ENCODE data around the gene LMTK3.

The LMTK3 gene

DNA sequence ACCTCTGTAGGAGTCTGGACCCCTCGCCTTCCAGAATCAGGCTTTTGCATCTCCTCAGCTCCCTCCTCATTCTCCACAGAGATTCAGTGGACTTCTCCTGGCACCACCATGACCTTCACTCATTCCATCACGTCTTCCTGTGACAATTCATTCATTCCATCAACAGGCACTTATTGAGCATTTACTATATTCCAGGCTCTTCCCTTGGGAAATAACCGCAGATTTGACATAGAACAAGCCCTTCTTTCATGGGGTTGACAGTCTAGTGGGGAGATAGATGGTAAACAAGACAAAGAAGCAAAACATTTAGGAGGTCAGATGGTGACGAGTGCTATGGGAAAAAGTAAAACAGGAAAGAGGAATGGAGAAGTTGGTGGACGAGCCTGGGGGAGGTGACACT, 37.7 kb upstream of the LMTK3 start:
- H3K4me1 ChIP-seq: no peaks in the 10 kb centered on the region
- DNase-seq: no peak
- no peak for TF ChIP-seq CTCF (IDR thresholded peaks at IDR 0.05; ENCODE audit: low read depth, low read length)
- no peaks in the 10 kb centered on the region for H3K9me3 ChIP-seq
- no peaks in the 10 kb centered on the region for H3K36me3 ChIP-seq
- H3K4me3 ChIP-seq (ENCODE audit: low read depth, low read length): no peak overlapping the region
- peaks cover 11% of the 10 kb centered on the region for H3K27me3 ChIP-seq

DNA sequence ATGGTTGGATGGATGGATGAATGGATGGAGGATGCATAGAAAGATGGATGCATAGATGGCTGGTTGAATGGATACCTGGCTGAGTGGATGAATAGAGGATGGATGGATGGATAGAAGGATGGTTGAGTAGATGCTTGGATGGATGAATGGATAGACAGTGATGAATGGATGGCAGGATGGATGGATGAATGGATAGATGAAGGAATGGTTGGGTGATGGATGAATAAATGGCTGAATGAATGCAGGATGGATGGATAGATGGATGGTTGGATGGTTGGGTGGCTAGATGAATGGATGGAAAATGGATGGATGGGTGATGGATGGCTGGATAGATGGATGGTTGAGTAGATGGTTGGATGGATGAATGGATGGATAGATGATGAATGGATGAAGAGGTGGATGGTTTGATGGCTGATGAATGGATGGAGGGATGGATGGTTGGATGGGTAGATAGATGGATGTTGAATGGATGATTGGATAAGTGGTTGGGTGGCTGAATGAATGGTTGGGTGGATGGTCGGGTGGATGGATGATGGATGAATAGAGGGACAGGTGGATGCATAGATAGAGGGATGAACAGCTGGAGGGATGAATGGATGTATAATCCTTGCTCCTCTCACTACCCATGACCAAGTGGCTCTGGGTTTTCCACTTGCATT, 36.7 kb upstream of the LMTK3 start:
- Histone ChIP-seq H3K4me3 (ENCODE audit: low read depth, low read length) (no peak overlapping the region), H3K9me3 (no peaks in the 10 kb centered on the region), H3K36me3 (no peaks in the 10 kb centered on the region), H3K4me1 (no peaks in the 10 kb centered on the region), H3K27me3 (peaks cover 11% of the 10 kb centered on the region)
- no peak for TF ChIP-seq CTCF (IDR thresholded peaks at IDR 0.05; ENCODE audit: low read depth, low read length)
- DNase-seq: no peak

DNA sequence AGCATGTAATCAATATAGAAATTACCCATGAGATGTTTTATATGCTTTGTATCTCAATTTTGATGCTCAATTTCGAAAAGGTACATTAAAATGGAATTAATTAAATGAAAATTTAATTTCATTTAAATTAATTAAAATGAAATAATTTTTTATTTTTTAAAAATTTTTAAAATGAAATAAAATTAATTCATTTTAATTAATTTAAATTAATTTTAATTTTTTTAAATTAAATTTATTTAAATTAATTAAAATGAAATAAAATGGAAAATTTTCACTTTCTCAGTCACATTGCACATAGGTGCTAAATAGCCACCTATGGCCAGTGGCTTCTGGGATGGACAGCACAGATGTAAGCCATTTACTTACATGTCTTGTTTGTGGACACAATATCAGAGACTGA, 36.1 kb upstream of the LMTK3 start:
- Histone ChIP-seq H3K4me1 (no peaks in the 10 kb centered on the region), H3K4me3 (ENCODE audit: low read depth, low read length) (no peak overlapping the region), H3K27me3 (peaks cover 11% of the 10 kb centered on the region), H3K9me3 (no peaks in the 10 kb centered on the region), H3K36me3 (no peaks in the 10 kb centered on the region)
- DNase-seq: no peak
- no peak for TF ChIP-seq CTCF (IDR thresholded peaks at IDR 0.05; ENCODE audit: low read depth, low read length)

DNA sequence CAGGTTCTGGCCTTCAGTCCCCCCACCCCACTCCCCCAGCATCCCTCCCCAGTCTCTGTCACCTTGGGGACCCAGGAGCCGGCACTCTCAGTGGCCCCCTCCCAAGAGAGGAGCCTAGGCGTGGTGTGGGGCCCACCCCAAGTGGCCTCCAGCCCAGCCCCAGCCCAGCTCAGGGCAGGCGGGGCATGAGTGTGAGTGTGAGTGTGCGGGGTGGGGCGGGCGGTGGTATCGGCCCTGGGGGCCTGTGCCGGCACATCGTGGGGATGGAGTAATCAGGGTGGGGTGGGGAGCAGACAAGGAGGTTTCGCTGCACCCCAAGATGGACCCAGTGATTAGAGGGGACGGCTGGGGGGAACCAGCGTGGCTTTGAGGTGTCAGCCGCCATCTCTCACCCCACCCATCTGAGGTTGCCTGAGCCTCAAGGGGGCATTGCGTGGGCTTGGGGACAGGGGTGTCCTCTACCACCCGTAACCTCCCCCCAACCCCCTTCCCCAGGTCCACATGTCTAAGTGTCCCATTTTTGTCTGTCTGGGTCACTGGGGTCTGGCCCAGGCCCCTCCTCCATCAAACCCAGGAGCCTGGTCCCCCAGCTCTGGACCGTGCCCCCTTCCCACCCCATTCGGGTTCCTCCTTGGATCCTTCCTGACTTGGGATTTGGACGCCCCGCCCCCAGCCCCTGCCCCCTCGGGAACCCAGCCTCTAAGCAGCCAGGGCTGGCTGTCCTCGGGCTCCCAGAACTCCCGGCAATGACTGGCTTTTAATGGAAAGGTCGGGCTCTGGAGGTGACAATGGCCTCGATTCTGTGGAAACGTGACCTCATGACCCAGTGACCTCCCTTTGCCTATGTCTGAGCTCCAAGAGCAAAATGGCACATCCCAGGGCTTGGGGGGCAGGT, 33.5 kb upstream of the LMTK3 start:
- Histone ChIP-seq H3K27me3 (peaks cover 5% of the 10 kb centered on the region; the same call in 1 of the 2 replicates), H3K9me3 (no peaks in the 10 kb centered on the region), H3K4me1 (no peaks in the 10 kb centered on the region), H3K36me3 (no peaks in the 10 kb centered on the region), H3K4me3 (ENCODE audit: low read depth, low read length) (no peak overlapping the region)
- no peak for DNase-seq
- TF ChIP-seq CTCF (IDR thresholded peaks at IDR 0.05; ENCODE audit: low read depth, low read length): no peak

GRCh38 chr19:48543121-48543710, 31.6 kb upstream of the LMTK3 start:
- peaks cover 4% of the 10 kb centered on the region for H3K4me1 ChIP-seq
- no peaks in the 10 kb centered on the region; the same call in 1 of the 2 replicates for H3K27me3 ChIP-seq
- DNase-seq: no peak
- H3K9me3 ChIP-seq: no peaks in the 10 kb centered on the region
- H3K36me3 ChIP-seq: no peaks in the 10 kb centered on the region
- TF ChIP-seq CTCF (IDR thresholded peaks at IDR 0.05; ENCODE audit: low read depth, low read length): no peak
- no peak overlapping the region for H3K4me3 ChIP-seq (ENCODE audit: low read depth, low read length)

Measured in BE2C (cell line).